MM.1S (cell line): Measurements from ENCODE around the gene RBM43.
"Not testable (repeated sequence)": the region's sequence is repeated elsewhere in the genome, so short reads cannot be mapped to it uniquely, and the experiment has no call there.

Source experiments
- DNase-seq: peaks from one replicate; pipeline ENCODE4 v3.0.0-alpha.2; 2015
- H2AFZ ChIP-seq: fragments of 300-600 bp; sonication (generic); 2 replicates; pipeline ENCODE4 v1.6.0; 2016; ENCODE audit warnings: antibody characterized with exemption, low read length
- H3F3A ChIP-seq: fragments of 300-600 bp; sonication (generic); 2 replicates; pipeline ENCODE4 v1.6.1; 2016; ENCODE audit warnings: mild to moderate bottlenecking, antibody characterized with exemption, low read length, moderate library complexity, mixed read lengths; ENCODE audit not compliant: insufficient read depth
- H3K27ac ChIP-seq: fragments of 300-600 bp; sonication (generic); 2 replicates; pipeline ENCODE4 v1.5.1; 2016; ENCODE audit warnings: mild to moderate bottlenecking, low read length
- H3K27me3 ChIP-seq: fragments of 300-600 bp; sonication (generic); replicated peaks from 2 replicates; pipeline ENCODE4 v1.6.0; 2016; ENCODE audit warnings: low read length; ENCODE audit not compliant: insufficient read depth
- H3K36me3 ChIP-seq: fragments of 300-600 bp; sonication (generic); replicated peaks from 2 replicates; pipeline ENCODE4 v1.6.1; 2016; ENCODE audit warnings: mild to moderate bottlenecking, low read length, mixed read lengths; ENCODE audit not compliant: insufficient read depth
- H3K4me1 ChIP-seq: fragments of 300-600 bp; sonication (generic); 2 replicates; pipeline ENCODE4 v1.6.1; 2016; ENCODE audit warnings: low read length, mixed read lengths
- H3K4me2 ChIP-seq: fragments of 300-600 bp; sonication (generic); 2 replicates; pipeline ENCODE4 v1.6.0; 2016; ENCODE audit warnings: low read depth, low read length
- H3K4me3 ChIP-seq: fragments of 300-600 bp; sonication (generic); 2 replicates; pipeline ENCODE4 v1.5.1; 2016; ENCODE audit warnings: low read length, mixed read lengths
- H3K79me2 ChIP-seq: fragments of 300-600 bp; sonication (generic); 2 replicates; pipeline ENCODE4 v1.6.1; 2016; ENCODE audit warnings: mixed run types, low read length, mixed read lengths
- H3K9ac ChIP-seq: fragments of 300-600 bp; sonication (generic); 2 replicates; pipeline ENCODE4 v1.6.1; 2016; ENCODE audit warnings: low read length, mixed read lengths
- H3K9me2 ChIP-seq: fragments of 300-600 bp; sonication (generic); replicated peaks from 2 replicates; pipeline ENCODE4 v1.6.1; 2016; ENCODE audit warnings: mild to moderate bottlenecking, low read length, mixed read lengths; ENCODE audit not compliant: insufficient read depth
- H3K9me3 ChIP-seq: fragments of 300-600 bp; sonication (generic); replicated peaks from 2 replicates; pipeline ENCODE4 v1.6.1; 2016; ENCODE audit warnings: mild to moderate bottlenecking, low read length, mixed read lengths; ENCODE audit not compliant: insufficient read depth
- H4K20me1 ChIP-seq: fragments of 300-600 bp; sonication (generic); 2 replicates; pipeline ENCODE4 v1.6.1; 2016; ENCODE audit warnings: mild to moderate bottlenecking, low read length, moderate library complexity, mixed read lengths; ENCODE audit not compliant: insufficient read depth
- CTCF ChIP-seq: fragments of 300-600 bp; sonication (generic); IDR thresholded peaks from 2 replicates; pipeline ENCODE4 v1.5.1; 2016; ENCODE audit warnings: antibody characterized with exemption, low read length, mixed read lengths
- EZH2 ChIP-seq: fragments of 300-600 bp; sonication (generic); optimal IDR thresholded peaks from 2 replicates; pipeline ENCODE3; 2017; ENCODE audit warnings: low read depth, mild to moderate bottlenecking, antibody characterized with exemption, low read length, mixed read lengths
- EZH2phosphoT487 ChIP-seq: fragments of 300-600 bp; sonication (generic); IDR thresholded peaks from 2 replicates; pipeline ENCODE4 v1.6.1; 2018; ENCODE audit warnings: antibody characterized with exemption, low read length

Gene RBM43

GRCh38 chr2:151261231-151261976 lies at the start of gene RBM43:
Gene RBM43, minus strand, starts transcription at chr2:151261863. Its CDS starts 136 bp downstream, at chr2:151261727.
- peaks cover 8% of the 10 kb centered on the region for H3K4me1 ChIP-seq
- TF ChIP-seq CTCF, result no peak
- TF ChIP-seq EZH2, result no peak
- TF ChIP-seq EZH2phosphoT487, result no peak
- no peaks in the 10 kb centered on the region for H3K9me3 ChIP-seq
- no peaks in the 10 kb centered on the region for H3K79me2 ChIP-seq
- H3K4me3 ChIP-seq, result peak within 1 kb of the TSS; percentile 73
- peaks cover 17% of the 10 kb centered on the region for H3F3A ChIP-seq
- H3K27me3 ChIP-seq, result no peaks in the 10 kb centered on the region
- H3K36me3 ChIP-seq, result no peaks in the 10 kb centered on the region
- no peaks in the 10 kb centered on the region for H3K9me2 ChIP-seq
- peak within 1 kb of the TSS; percentile 87 for H3K9ac ChIP-seq
- peak within 1 kb of the TSS; percentile 90 for H3K4me2 ChIP-seq
- DNase-seq, result peak; percentile 95
- H3K27ac ChIP-seq, result peak within 1 kb of the TSS; percentile 92
- peak within 1 kb of the TSS; percentile 97 for H2AFZ ChIP-seq
- no peaks in the 10 kb centered on the region for H4K20me1 ChIP-seq

- H3K36me3 ChIP-seq, H3K9me2 ChIP-seq, H2AFZ ChIP-seq, H3K27ac ChIP-seq, H3K4me1 ChIP-seq, H3K79me2 ChIP-seq, H4K20me1 ChIP-seq, H3F3A ChIP-seq, DNase-seq, H3K9ac ChIP-seq, H3K4me3 ChIP-seq, H3K27me3 ChIP-seq, H3K9me3 ChIP-seq, H3K4me2 ChIP-seq: not testable (repeated sequence)
Observed at GRCh38 chr2:151310313-151310712, 48.6 kb upstream of the RBM43 start.

GRCh38 chr2:151306621-151307020 lies 45.0 kb upstream of the RBM43 start:
- Histone ChIP-seq H3K4me1 (no peaks in the 10 kb centered on the region), H3K4me2 (no peak overlapping the region), H3K79me2 (no peaks in the 10 kb centered on the region), H3F3A (no peaks in the 10 kb centered on the region), H3K27ac (no peak overlapping the region), H3K4me3 (no peak overlapping the region), H3K9me3 (no peaks in the 10 kb centered on the region), H4K20me1 (no peaks in the 10 kb centered on the region), H3K9me2 (no peaks in the 10 kb centered on the region), H3K9ac (no peak overlapping the region), H2AFZ (no peak overlapping the region), H3K36me3 (no peaks in the 10 kb centered on the region), H3K27me3 (no peaks in the 10 kb centered on the region)
- DNase-seq, result no peak
- TF ChIP-seq EZH2 (no peak), EZH2phosphoT487 (no peak), CTCF (no peak)

DNA sequence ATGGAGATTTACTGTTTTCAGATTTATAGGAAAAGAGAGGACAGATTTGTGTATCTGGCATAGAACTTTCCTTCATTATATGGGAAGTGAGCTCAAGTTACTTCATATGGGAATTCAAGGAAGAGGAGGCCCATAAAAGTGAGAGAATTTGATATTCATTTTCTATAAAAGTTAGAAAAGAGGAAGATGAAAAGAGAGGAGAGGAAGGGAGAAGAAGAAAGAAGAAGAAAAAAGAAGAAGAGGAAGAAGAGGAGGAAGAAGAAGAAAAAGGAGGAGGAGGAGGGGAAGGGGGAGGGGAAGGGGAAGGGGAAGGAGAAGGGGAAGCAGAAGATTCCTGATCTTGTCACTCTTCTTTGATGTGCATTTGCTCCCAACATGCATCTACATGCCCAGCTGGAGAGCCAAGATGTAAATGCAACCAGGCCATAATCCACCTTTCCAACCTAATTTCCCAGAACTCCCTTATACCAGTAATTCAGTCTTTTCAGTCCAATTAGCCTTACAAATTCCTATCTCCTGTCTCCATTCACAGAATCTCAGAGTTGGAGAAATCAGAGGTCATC lies 43.5 kb upstream of the RBM43 start:
- Histone ChIP-seq H3K9ac (no peak overlapping the region), H3K36me3 (no peaks in the 10 kb centered on the region), H2AFZ (no peak overlapping the region), H3K9me2 (no peaks in the 10 kb centered on the region), H3K27ac (no peak overlapping the region), H3K9me3 (no peaks in the 10 kb centered on the region), H3K4me2 (no peak overlapping the region), H3F3A (no peaks in the 10 kb centered on the region), H3K27me3 (no peaks in the 10 kb centered on the region), H3K4me3 (no peak overlapping the region), H3K79me2 (no peaks in the 10 kb centered on the region), H4K20me1 (no peaks in the 10 kb centered on the region), H3K4me1 (no peaks in the 10 kb centered on the region)
- no peak for DNase-seq
- TF ChIP-seq EZH2phosphoT487, result no peak
- no peak for TF ChIP-seq CTCF
- TF ChIP-seq EZH2, result no peak
